Measurements from ENCODE around the gene SPON2. TPM values are rescaled to one million over a fixed set of nuclear protein-coding genes. Genes with fewer than 3 reads are reported as not detected.

Gene SPON2
- polyA plus RNA-seq, 1 donor (not counting 4 experiments of a cell fraction or from before 2014, with no cell fraction given): 3.3 TPM

GRCh38 chr4:1169691-1170096, 2.7 kb downstream of the SPON2 start:
- no peak overlapping the region for H3K4me3 ChIP-seq (ENCODE audit: control insufficient read depth in 2 of 3, extremely low read depth in 1 of 3, insufficient read depth in 2 of 3, low read depth in 1 of 3, low read length in 3 of 3)
- peaks cover 65% of the 10 kb centered on the region for H3K27me3 ChIP-seq (ENCODE audit: control insufficient read depth, extremely low read depth, insufficient read depth, low read length)
- no peak overlapping the region for H3K27ac ChIP-seq (ENCODE audit: control insufficient read depth, insufficient read depth, low read length)
- H3K36me3 ChIP-seq (ENCODE audit: control insufficient read depth in 2 of 2, extremely low read depth in 1 of 2, insufficient read depth in 2 of 2, low read length in 2 of 2): no peaks in the 10 kb centered on the region
- peaks cover 2% of the 10 kb centered on the region for H4K20me1 ChIP-seq (ENCODE audit: control insufficient read depth, extremely low read depth, insufficient read depth, low read length)
- no peak for DNase-seq (ENCODE audit: low read depth, low spot score)
- H3K9ac ChIP-seq (ENCODE audit: control insufficient read depth, extremely low read depth, insufficient read depth, low read length): no peak overlapping the region
- FAIRE-seq: no peak
- H3K4me2 ChIP-seq (ENCODE audit: control insufficient read depth, extremely low read depth, insufficient read depth, low read depth, low read length): no peak overlapping the region
- peaks cover 6% of the 10 kb centered on the region for H3K4me1 ChIP-seq (ENCODE audit: control insufficient read depth, extremely low read depth, insufficient read depth, low read length)
- dilution Hi-C loops (cut with MboI; ENCODE audit: extremely low pct_ligation_motif_present, low sequenced_read_pairs): no loop called here
- H3K9me1 ChIP-seq (ENCODE audit: control insufficient read depth, extremely low read depth, insufficient read depth, low read length): no peaks in the 10 kb centered on the region
- no peak for TF ChIP-seq CTCF (optimal IDR thresholded peaks at IDR 0.05 in 1 of 3, IDR thresholded peaks at IDR 0.05 in 1 of 3, conservative IDR thresholded peaks at IDR 0.05 in 1 of 3; ENCODE audit: extremely low read depth in 1 of 3, insufficient read depth in 2 of 3, low read length in 3 of 3)
- H3K79me2 ChIP-seq (ENCODE audit: control insufficient read depth, insufficient read depth, low read length): no peaks in the 10 kb centered on the region
- no peak overlapping the region for H2AFZ ChIP-seq (ENCODE audit: control insufficient read depth, low read length)
- H3K9me3 ChIP-seq (ENCODE audit: control insufficient read depth, low read depth, low read length): no peaks in the 10 kb centered on the region

GRCh38 chr4:1169171-1169671, 3.2 kb downstream of the SPON2 start:
- no peaks in the 10 kb centered on the region for H3K9me1 ChIP-seq (ENCODE audit: control insufficient read depth, extremely low read depth, insufficient read depth, low read length)
- TF ChIP-seq CTCF (optimal IDR thresholded peaks at IDR 0.05 in 1 of 3, IDR thresholded peaks at IDR 0.05 in 1 of 3, conservative IDR thresholded peaks at IDR 0.05 in 1 of 3; ENCODE audit: extremely low read depth in 1 of 3, insufficient read depth in 2 of 3, low read length in 3 of 3) (no peak), EZH2 (IDR thresholded peaks at IDR 0.05; ENCODE audit: low read length) (no peak)
- no peaks in the 10 kb centered on the region for H3K36me3 ChIP-seq (ENCODE audit: control insufficient read depth in 2 of 2, extremely low read depth in 1 of 2, insufficient read depth in 2 of 2, low read length in 2 of 2)
- H3K9ac ChIP-seq (ENCODE audit: control insufficient read depth, extremely low read depth, insufficient read depth, low read length): no peak overlapping the region
- H3K4me3 ChIP-seq (ENCODE audit: control insufficient read depth in 2 of 3, extremely low read depth in 1 of 3, insufficient read depth in 2 of 3, low read depth in 1 of 3, low read length in 3 of 3): no peak overlapping the region
- peaks cover 63% of the 10 kb centered on the region for H3K27me3 ChIP-seq (ENCODE audit: control insufficient read depth, extremely low read depth, insufficient read depth, low read length)
- peaks cover 6% of the 10 kb centered on the region for H3K4me1 ChIP-seq (ENCODE audit: control insufficient read depth, extremely low read depth, insufficient read depth, low read length)
- H3K79me2 ChIP-seq (ENCODE audit: control insufficient read depth, insufficient read depth, low read length): no peaks in the 10 kb centered on the region
- peaks cover 2% of the 10 kb centered on the region for H4K20me1 ChIP-seq (ENCODE audit: control insufficient read depth, extremely low read depth, insufficient read depth, low read length)
- no peak overlapping the region for H3K4me2 ChIP-seq (ENCODE audit: control insufficient read depth, extremely low read depth, insufficient read depth, low read depth, low read length)
- no peaks in the 10 kb centered on the region for H3K9me3 ChIP-seq (ENCODE audit: control insufficient read depth, low read depth, low read length)
- H3K27ac ChIP-seq (ENCODE audit: control insufficient read depth, insufficient read depth, low read length): no peak overlapping the region
- DNase-seq (ENCODE audit: low read depth, low spot score) (no peak), FAIRE-seq (no peak)
- H2AFZ ChIP-seq (ENCODE audit: control insufficient read depth, low read length): no peak overlapping the region
- dilution Hi-C loops (cut with MboI; ENCODE audit: extremely low pct_ligation_motif_present, low sequenced_read_pairs): no loop called here

Measured in keratinocyte (primary cell).